Lower leg skin (tissue), 3 donors: Measurements from ENCODE around the gene PDP2.

ENCODE experiments used
- POLR2A ChIP-seq, 2 donors: fragments of 450-650 bp; IDR thresholded peaks; one replicate each; pipeline ENCODE4 v1.6.1; 2016 to 2017; ENCODE audit warnings: antibody characterized with exemption in 2 of 2, mild to moderate bottlenecking in 1 of 2, moderate library complexity in 1 of 2
- TF ChIP-seq, protein P1 (sequence below), 3 donors: fragments of 450-650 bp; IDR thresholded peaks; one replicate each; pipeline ENCODE4 v1.5.1; 2016; ENCODE audit warnings: antibody characterized with exemption in 3 of 3, mild to moderate bottlenecking in 3 of 3, moderate library complexity in 2 of 3

DNA sequence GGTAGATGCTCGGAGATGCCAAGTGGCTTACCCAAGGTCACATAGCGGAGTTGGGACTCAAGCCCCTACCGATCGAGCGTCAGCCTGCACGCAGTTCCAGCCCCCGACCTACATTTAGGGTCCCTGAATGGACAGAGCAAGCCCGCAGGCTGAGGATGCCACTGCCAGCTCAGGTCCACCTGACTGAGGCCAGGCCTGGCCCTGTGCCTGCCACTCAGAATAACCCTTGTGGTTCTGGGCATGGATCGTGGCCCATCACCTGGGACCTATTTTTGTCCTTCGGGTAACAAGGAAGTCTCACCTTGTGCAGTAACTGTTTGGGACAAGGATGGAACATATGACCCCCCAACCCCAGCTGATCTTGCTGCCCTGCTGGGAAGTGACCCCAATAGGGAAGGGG lies 21.3 kb downstream of the PDP2 start:
- TF ChIP-seq, protein P1, sequence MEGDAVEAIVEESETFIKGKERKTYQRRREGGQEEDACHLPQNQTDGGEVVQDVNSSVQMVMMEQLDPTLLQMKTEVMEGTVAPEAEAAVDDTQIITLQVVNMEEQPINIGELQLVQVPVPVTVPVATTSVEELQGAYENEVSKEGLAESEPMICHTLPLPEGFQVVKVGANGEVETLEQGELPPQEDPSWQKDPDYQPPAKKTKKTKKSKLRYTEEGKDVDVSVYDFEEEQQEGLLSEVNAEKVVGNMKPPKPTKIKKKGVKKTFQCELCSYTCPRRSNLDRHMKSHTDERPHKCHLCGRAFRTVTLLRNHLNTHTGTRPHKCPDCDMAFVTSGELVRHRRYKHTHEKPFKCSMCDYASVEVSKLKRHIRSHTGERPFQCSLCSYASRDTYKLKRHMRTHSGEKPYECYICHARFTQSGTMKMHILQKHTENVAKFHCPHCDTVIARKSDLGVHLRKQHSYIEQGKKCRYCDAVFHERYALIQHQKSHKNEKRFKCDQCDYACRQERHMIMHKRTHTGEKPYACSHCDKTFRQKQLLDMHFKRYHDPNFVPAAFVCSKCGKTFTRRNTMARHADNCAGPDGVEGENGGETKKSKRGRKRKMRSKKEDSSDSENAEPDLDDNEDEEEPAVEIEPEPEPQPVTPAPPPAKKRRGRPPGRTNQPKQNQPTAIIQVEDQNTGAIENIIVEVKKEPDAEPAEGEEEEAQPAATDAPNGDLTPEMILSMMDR (IDR thresholded peaks at IDR 0.05): no peak
- TF ChIP-seq POLR2A (IDR thresholded peaks at IDR 0.05): no peak
